H9 (cell line): ENCODE measurements around the gene NCAM1. TPM values are rescaled to one million over a fixed set of nuclear protein-coding genes. Genes with fewer than 3 reads are reported as not detected.
A peak's percentile ranks its signal among the peaks of the same experiment; 100 is the strongest.

Source experiments
- DNase-seq: peaks from one replicate; pipeline ENCODE4 v3.0.0-alpha.2; 2017
- H2AFZ ChIP-seq: one replicate; pipeline ENCODE4 v1.6.1; 2013; ENCODE audit warnings: mild to moderate bottlenecking, low read length, control low read depth, moderate library complexity
- H2AK5ac ChIP-seq: 2 replicates; pipeline ENCODE4 v1.6.1; 2013; ENCODE audit warnings: low read length, control low read depth, mixed read lengths; ENCODE audit not compliant: insufficient read length
- H2BK120ac ChIP-seq: one replicate; pipeline ENCODE4 v1.6.1; 2013; ENCODE audit warnings: low read depth, mild to moderate bottlenecking, low read length, control low read depth, inconsistent platforms; ENCODE audit not compliant: poor library complexity, severe bottlenecking
- H2BK12ac ChIP-seq: 2 replicates; pipeline ENCODE4 v1.6.1; 2013; ENCODE audit warnings: low read length, control low read depth, mixed read lengths, low read depth; ENCODE audit not compliant: insufficient read length
- H2BK15ac ChIP-seq: 2 replicates; pipeline ENCODE4 v1.6.1; 2013; ENCODE audit warnings: low read depth, low read length, control low read depth
- H2BK20ac ChIP-seq: one replicate; pipeline ENCODE4 v1.6.1; 2013; ENCODE audit warnings: low read depth, mild to moderate bottlenecking, low read length, control low read depth, inconsistent platforms; ENCODE audit not compliant: poor library complexity, severe bottlenecking
- H2BK5ac ChIP-seq: 2 replicates; pipeline ENCODE4 v1.6.1; 2013; ENCODE audit warnings: low read length, control low read depth, mixed read lengths; ENCODE audit not compliant: insufficient read length
- H3K14ac ChIP-seq: 2 replicates; pipeline ENCODE4 v1.6.1; 2013; ENCODE audit warnings: low read length, control low read depth; ENCODE audit not compliant: insufficient read depth
- H3K18ac ChIP-seq: 2 replicates; pipeline ENCODE4 v1.6.1; 2013; ENCODE audit warnings: low read depth, mild to moderate bottlenecking, mixed read lengths, low read length, control low read depth; ENCODE audit not compliant: insufficient read length
- H3K23ac ChIP-seq: 2 replicates; pipeline ENCODE4 v1.6.1; 2013; ENCODE audit warnings: low read length, control low read depth, mixed read lengths, low read depth; ENCODE audit not compliant: insufficient read length
- H3K23me2 ChIP-seq: 2 replicates; pipeline ENCODE4 v1.6.1; 2013; ENCODE audit warnings: low read depth, mild to moderate bottlenecking, mixed read lengths, low read length, control low read depth; ENCODE audit not compliant: insufficient read length, poor library complexity, severe bottlenecking
- H3K27ac ChIP-seq: 2 replicates; pipeline ENCODE4 v1.5.1; 2013; ENCODE audit warnings: low read length, control low read depth, mixed read lengths, low read depth; ENCODE audit not compliant: insufficient read length
- H3K27me3 ChIP-seq: 2 replicates; pipeline ENCODE4 v1.6.1; 2013; ENCODE audit warnings: low read length, control low read depth, inconsistent platforms; ENCODE audit not compliant: insufficient read depth
- H3K4ac ChIP-seq: 2 replicates; pipeline ENCODE4 v1.6.1; 2013; ENCODE audit warnings: low read depth, mild to moderate bottlenecking, control low read depth, inconsistent platforms, low read length, moderate library complexity
- H3K4me1 ChIP-seq: 2 replicates; pipeline ENCODE4 v1.6.1; 2013; ENCODE audit warnings: low read length, control low read depth, inconsistent platforms; ENCODE audit not compliant: insufficient read depth
- H3K4me2 ChIP-seq: 2 replicates; pipeline ENCODE4 v1.6.1; 2013; ENCODE audit warnings: low read length, control low read depth, mixed read lengths; ENCODE audit not compliant: insufficient read length, insufficient read depth
- H3K56ac ChIP-seq: 2 replicates; pipeline ENCODE4 v1.6.1; 2013; ENCODE audit warnings: low read depth, mild to moderate bottlenecking, mixed read lengths, low read length, control low read depth; ENCODE audit not compliant: insufficient read length
- H3K79me1 ChIP-seq: 2 replicates; pipeline ENCODE4 v1.6.1; 2013; ENCODE audit warnings: low read depth, mild to moderate bottlenecking, moderate library complexity, low read length, control low read depth, inconsistent platforms; ENCODE audit not compliant: insufficient read depth, poor library complexity, severe bottlenecking
- H3K79me2 ChIP-seq: 2 replicates; pipeline ENCODE4 v1.6.1; 2013; ENCODE audit warnings: low read length, control low read depth, inconsistent platforms; ENCODE audit not compliant: insufficient read depth
- H3K9ac ChIP-seq: 2 replicates; pipeline ENCODE4 v1.6.1; 2013; ENCODE audit warnings: low read length, control low read depth, mixed read lengths; ENCODE audit not compliant: insufficient read length; ENCODE audit errors: extremely low read depth
- H3K9me3 ChIP-seq: one replicate; pipeline ENCODE4 v1.6.1; 2013; ENCODE audit warnings: low read depth, low read length, inconsistent platforms; ENCODE audit not compliant: control insufficient read depth
- H3T11ph ChIP-seq: one replicate; pipeline ENCODE4 v1.6.1; 2013; ENCODE audit warnings: mild to moderate bottlenecking, low read length, control low read depth, inconsistent platforms
- H4K20me1 ChIP-seq: one replicate; pipeline ENCODE4 v1.6.1; 2013; ENCODE audit not compliant: control insufficient read depth, insufficient read length, insufficient read depth
- H4K5ac ChIP-seq: 2 replicates; pipeline ENCODE4 v1.6.1; 2013; ENCODE audit warnings: low read depth, mild to moderate bottlenecking, mixed read lengths, low read length, control low read depth; ENCODE audit not compliant: insufficient read length
- H4K8ac ChIP-seq: replicated peaks from 2 replicates; pipeline ENCODE4 v1.6.1; 2013; ENCODE audit warnings: low read length, control low read depth, mixed read lengths, low read depth; ENCODE audit not compliant: insufficient read length
- H4K91ac ChIP-seq: 2 replicates; pipeline ENCODE4 v1.6.1; 2013; ENCODE audit warnings: low read depth, mild to moderate bottlenecking, moderate library complexity, mixed read lengths, low read length, control low read depth; ENCODE audit not compliant: insufficient read length
- H3K27ac Mint-ChIP-seq, 3 experiments: 2 replicates in 2 of 3; 3 replicates in 1 of 3; pipeline ENCODE4 v1.8.0; 2020 to 2021; ENCODE audit warnings: mixed read lengths in 3 of 3, mild to moderate bottlenecking in 1 of 3, moderate library complexity in 1 of 3
- H3K27me3 Mint-ChIP-seq: 2 replicates; pipeline ENCODE4 v1.8.0; 2021; ENCODE audit warnings: low read depth, mild to moderate bottlenecking, moderate library complexity, mixed read lengths
- H3K36me3 Mint-ChIP-seq, 3 experiments: 2 replicates in 2 of 3; 3 replicates in 1 of 3; pipeline ENCODE4 v1.8.0; 2020 to 2021; ENCODE audit warnings: low read depth in 3 of 3, mixed read lengths in 3 of 3; ENCODE audit not compliant: insufficient read depth in 1 of 3
- H3K4me1 Mint-ChIP-seq, 2 experiments: 2 replicates each; pipeline ENCODE4 v1.8.0; 2020; ENCODE audit warnings: mixed read lengths in 2 of 2
- H3K4me3 Mint-ChIP-seq, 2 experiments: 2 replicates in 1 of 2; 3 replicates in 1 of 2; pipeline ENCODE4 v1.8.0; 2020 to 2021; ENCODE audit warnings: mild to moderate bottlenecking in 2 of 2, mixed read lengths in 2 of 2, moderate library complexity in 1 of 2
- H3K9me3 Mint-ChIP-seq, 2 experiments: 2 replicates in 1 of 2; 3 replicates in 1 of 2; pipeline ENCODE4 v1.8.0; 2020; ENCODE audit warnings: mild to moderate bottlenecking in 2 of 2, mixed read lengths in 2 of 2, moderate library complexity in 1 of 2
- WGBS: extraction: QIAGEN DNeasy Blood & Tissue Kit; methylation state at CpG from one replicate; pipeline ENCODE4 v1.1.7; 2013; ENCODE audit warnings: missing lambda C conversion rate, low lambda C conversion rate, mixed read lengths; ENCODE audit not compliant: insufficient read length; ENCODE audit errors: extremely low coverage; 5-methylcytosine and 5-hydroxymethylcytosine counted together
- total RNA-seq: library from RNA; stranded (reverse); gene quantifications from 2 replicates; pipeline ENCODE4 v1.2.1, GENCODE V29; 2021
- TF ChIP-seq, protein P1 (sequence below): fragments of 200-600 bp; sonication (generic); conservative IDR thresholded peaks from 3 replicates; pipeline ENCODE4 v1.8.0; 2021; ENCODE audit warnings: antibody characterized with exemption, mild to moderate bottlenecking

The NCAM1 gene
- total RNA-seq, 1 experiment from 2014 or later = 2.5 TPM

DNA sequence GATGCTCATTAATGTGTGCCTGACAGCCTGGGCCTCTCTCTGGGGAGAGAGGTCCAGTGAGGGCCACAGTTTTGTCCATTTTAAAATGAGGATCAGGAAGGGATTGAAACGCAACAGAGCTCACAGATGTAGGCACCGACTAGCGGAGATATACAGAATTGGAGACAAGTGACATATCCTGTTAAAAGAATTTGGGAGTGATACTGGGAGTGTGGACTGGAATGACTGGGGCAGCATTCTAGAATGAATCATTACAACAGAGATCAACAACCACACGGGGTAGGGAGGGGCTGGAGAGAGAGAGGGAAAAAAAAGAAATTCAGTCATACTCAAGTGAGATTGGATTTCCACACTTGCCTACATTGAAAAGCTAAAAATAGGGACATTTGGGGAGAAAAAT lies 2.5 kb upstream of the NCAM1 start:
- Histone ChIP-seq H3T11ph (no peak overlapping the region), H3K79me2 (no peaks in the 10 kb centered on the region), H4K8ac (no peak overlapping the region), H2BK120ac (no peak overlapping the region), H2BK12ac (no peak overlapping the region), H2BK5ac (no peak overlapping the region), H3K23me2 (peaks cover 21% of the 10 kb centered on the region), H3K23ac (no peak overlapping the region), H3K79me1 (no peaks in the 10 kb centered on the region), H3K56ac (no peak overlapping the region), H3K4ac (no peak overlapping the region), H3K9me3 (no peaks in the 10 kb centered on the region), H3K18ac (no peak overlapping the region), H2BK20ac (no peak overlapping the region), H4K20me1 (no peaks in the 10 kb centered on the region), H3K14ac (no peak overlapping the region), H2AK5ac (no peak overlapping the region), H2BK15ac (no peak overlapping the region), H2AFZ (no peak overlapping the region), H3K4me1 (no peaks in the 10 kb centered on the region), H3K4me2 (no peak overlapping the region), H3K27ac (no peak overlapping the region), H3K9ac (no peak overlapping the region), H3K27me3 (peaks cover 5% of the 10 kb centered on the region; the same call in 1 of the 2 replicates), H4K91ac (no peak overlapping the region), H4K5ac (no peak overlapping the region)
- Mint-ChIP-seq H3K4me3 (no peak overlapping the region), H3K27me3 (peaks cover 63% of the 10 kb centered on the region), H3K36me3 (no peaks in the 10 kb centered on the region; a peak in 1 of 7 replicates), H3K9me3 (peaks cover 0 to 5% of the 10 kb centered on the region in 2 experiments; a peak in 1 of 5 replicates), H3K4me1 (peaks cover 10 to 11% of the 10 kb centered on the region in 2 experiments), H3K27ac (no peak overlapping the region; a peak in 1 of 7 replicates)
- TF ChIP-seq, protein P1, sequence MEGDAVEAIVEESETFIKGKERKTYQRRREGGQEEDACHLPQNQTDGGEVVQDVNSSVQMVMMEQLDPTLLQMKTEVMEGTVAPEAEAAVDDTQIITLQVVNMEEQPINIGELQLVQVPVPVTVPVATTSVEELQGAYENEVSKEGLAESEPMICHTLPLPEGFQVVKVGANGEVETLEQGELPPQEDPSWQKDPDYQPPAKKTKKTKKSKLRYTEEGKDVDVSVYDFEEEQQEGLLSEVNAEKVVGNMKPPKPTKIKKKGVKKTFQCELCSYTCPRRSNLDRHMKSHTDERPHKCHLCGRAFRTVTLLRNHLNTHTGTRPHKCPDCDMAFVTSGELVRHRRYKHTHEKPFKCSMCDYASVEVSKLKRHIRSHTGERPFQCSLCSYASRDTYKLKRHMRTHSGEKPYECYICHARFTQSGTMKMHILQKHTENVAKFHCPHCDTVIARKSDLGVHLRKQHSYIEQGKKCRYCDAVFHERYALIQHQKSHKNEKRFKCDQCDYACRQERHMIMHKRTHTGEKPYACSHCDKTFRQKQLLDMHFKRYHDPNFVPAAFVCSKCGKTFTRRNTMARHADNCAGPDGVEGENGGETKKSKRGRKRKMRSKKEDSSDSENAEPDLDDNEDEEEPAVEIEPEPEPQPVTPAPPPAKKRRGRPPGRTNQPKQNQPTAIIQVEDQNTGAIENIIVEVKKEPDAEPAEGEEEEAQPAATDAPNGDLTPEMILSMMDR = peak; percentile 30; the same call in 2 of the 3 replicates
- no CpG with 5 or more reads among the region's 4 CpGs for WGBS
- no peak for DNase-seq
